Stimulated activated CD8-positive, alpha-beta memory T cell treated with anti-CD3 and anti-CD28 coated beads, Interleukin-4, amount 100 ng/mL, for 48 hours (primary cell): ENCODE data around the gene SIPA1L3.
"Not testable (repeated sequence)": the region's sequence is repeated elsewhere in the genome, so short reads cannot be mapped to it uniquely, and the experiment has no call there.

Experiments used
- DNase-seq: peaks from one replicate; pipeline ENCODE4 v3.0.0-alpha.2; 2020

The SIPA1L3 gene

DNA sequence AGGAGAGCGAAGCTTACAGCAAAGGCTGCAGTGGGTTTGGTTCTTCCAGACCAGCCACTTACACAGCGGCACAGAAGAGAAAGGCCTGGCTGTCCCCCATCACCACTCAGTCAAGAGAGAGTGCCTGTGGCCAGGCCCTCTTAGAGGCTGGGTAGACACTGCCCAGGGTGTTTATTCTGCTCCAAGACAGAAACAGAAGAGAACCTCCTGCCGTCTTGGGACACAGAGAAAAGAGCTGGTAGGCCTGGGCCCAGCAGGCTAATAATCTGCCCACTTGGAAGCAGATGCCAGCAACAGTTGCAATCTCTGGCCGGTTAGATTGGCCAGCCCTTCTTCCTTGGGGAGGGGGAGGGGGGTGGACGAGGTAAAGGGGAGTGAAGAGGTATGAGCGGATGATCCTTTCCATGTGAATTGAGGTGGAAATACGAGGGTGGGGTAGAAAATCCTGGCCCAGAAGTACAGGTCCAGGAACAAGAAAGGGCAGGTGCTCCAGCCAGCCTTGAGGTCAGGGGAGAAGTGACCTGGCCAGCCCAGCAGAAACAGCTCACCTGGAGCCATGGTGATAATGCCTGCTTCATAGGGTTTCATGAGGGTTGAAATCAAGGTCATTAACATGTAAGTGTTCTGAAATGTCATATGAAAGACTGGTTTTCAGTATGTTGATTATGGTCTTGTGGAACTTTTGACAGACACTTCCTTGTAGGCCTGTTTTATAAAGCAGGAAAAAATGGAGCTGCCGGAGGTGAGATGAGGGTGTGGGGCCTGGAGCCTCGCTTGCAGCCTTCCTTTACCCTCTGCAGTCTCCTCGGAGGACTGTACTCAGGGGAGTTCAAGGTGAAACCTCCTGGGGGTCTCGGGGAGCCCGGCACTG is 116.9 kb downstream of the SIPA1L3 start:
- no peak for DNase-seq

DNA sequence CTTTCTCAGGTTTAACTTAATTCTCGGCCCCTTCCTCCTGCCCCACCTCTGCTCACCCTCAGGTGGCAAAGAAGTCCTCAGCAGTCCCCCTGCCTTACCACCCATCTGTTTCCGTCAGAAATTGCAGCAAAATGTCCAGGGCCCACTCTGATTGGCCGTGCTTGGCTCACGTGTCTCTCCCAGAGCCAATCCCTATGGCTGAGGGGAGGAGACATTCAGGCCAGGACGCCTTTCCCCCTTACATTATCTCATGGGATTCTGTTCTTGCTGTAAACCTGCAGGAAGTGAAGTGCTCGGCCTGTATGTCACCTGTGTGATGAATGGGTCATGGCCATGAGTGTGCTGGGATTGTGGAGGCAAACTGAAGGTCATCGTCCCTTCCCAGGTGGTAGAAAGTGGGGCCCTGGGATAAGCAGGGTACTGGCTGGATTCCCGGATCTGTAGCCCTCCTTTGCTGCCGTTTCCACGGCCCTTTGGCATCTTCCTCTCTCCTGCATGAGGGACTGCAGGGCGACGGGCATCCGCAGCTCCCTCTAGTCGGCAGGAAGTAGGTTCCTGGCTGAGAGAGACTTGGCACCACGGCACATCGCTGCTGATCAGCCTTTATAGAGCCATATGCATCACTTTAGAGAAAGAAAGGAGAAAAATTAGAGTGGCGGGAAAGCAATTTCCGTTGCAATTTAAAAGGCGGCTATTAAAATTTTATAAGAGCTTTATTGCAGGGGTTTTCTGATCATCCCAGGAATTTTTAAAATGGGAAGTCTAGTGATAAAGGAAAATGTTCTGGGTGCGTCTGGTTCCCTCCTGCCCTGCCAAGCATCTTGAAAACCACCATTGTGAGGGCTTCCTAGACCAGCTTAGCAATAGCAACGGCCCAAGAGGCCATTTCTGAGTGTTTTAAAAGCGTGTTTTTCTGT is 118.2 kb downstream of the SIPA1L3 start:
- DNase-seq, result no peak

DNA sequence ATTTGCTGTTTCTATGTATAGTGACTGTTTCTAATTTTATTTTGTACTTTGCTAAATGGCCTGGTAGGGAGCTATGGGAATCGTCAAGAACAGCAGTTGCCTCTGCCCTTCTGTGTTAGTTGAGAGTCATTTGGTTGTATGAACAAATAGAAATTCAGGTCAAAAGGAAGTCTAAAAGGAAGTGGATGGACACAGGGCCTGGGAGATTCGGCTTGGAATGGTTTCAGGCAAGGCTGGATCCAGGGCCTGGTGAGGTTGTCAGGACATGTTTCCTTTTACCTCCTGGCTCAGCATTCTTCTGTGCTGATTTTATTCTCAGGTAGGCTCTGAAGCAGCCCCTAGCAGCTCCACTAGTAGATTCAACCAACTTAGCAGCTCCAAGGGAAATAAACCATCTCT is 118.9 kb downstream of the SIPA1L3 start:
- no peak for DNase-seq

- DNase-seq, result no peak
Measured at GRCh38 chr19:38028913-38029510, 122.0 kb downstream of the SIPA1L3 start.

DNA sequence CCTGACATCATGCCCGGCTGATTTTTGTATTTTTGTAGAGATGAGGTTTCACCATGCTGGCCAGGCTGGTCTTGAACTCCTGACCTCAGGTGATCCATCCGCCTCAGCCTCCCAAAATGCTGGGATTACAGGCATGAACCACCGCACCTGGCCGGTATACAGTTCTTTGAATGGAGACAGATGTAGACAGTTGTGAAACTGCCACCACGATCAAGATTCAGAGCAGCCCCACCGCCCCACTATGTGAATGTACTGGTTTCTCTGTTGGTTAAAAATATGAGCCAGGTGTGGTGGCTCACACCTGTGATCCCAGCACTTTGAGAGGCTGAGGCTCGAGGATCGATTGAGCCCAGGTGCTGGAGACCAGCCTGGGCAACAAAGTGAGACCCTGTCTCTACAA is 123.0 kb downstream of the SIPA1L3 start:
- DNase-seq, result not testable (repeated sequence)

- no peak for DNase-seq
Measured at GRCh38 chr19:38030686-38031422, 123.8 kb downstream of the SIPA1L3 start.

GRCh38 chr19:38031423-38031770 is 124.4 kb downstream of the SIPA1L3 start:
- DNase-seq, result no peak

DNA sequence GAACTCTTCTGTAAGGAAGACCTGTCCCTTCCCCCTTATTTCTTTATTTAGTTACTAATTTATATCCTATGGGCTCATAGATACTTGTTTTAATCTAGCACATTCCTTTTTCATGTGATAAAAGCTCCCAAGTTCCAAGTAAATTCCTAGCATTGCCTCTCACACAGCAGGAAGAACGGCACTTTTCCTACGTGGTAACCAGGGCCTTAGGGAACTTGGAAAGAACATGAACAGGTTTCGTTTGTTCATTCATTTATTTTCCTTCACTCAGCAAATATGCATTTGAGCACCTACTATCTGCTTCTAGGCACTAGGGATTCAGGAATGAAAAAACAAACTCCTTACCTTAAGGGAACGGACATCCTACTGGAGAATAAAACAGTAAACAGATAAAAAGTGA is 125.1 kb downstream of the SIPA1L3 start:
- DNase-seq, result no peak

DNA sequence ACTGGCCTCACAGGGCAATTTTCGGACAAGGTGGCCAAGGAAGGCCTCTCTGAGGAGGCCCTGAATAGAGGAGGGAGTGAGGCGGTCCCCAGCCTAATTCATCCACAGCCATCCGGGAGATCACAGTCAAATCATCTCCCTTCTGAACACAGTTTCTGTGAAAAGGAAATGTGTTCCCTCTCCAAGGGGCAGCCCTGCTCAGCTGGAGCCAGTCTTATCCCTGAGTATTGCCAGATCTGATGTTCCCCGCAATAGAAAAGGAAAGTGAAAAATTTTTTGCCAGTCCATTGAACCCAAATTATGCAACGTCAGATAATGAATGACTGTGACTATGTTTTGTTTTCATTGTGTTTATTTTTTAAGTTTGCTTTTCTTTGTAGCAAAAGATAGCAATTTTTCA is 125.9 kb downstream of the SIPA1L3 start:
- DNase-seq, result no peak

DNA sequence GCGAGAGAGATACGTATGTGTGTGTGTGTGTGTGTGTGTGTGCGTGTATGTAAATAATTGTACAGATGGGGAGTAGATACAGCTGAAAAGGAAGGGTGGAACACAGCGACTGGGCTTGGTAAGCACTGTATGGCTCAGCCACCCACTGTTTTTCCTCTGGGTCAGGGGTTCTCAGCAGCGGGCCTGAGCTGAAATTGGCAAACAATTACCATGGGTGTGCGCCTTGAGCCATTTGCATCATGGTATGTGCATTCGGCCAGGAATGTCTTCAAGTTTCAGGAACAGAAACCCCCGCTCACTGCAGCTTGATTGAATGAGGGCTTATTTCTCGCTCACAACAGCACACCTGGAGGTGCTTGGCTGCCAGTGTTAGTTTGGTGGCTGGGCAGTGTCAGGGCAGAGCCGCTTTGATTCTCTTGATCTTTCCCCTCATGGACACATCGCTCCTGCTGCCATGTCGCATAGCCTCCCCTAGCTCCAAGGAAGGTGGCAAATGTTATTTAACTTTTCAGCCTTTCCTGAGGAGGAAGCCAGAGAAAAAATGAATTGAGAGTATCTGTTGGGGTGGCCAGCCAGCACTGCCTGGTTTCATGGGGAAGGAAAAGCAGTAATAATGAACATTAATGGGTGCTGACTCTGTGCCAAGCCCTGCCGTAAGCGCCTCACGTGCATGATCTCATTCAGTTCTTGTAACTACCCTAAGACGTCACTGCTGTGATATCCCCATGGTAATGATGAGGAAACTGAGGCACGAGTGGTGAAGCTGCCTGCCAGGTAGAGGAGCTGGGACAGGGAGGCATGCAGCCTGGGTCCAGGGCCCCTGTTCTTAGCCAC is 126.9 kb downstream of the SIPA1L3 start:
- DNase-seq, result no peak

- no peak for DNase-seq
Measured at GRCh38 chr19:38034492-38034860, 127.5 kb downstream of the SIPA1L3 start.

- DNase-seq, result no peak
Measured at GRCh38 chr19:38035515-38036495, 128.8 kb downstream of the SIPA1L3 start.

GRCh38 chr19:38036707-38037611 is 130.0 kb downstream of the SIPA1L3 start:
- DNase-seq, result no peak

DNA sequence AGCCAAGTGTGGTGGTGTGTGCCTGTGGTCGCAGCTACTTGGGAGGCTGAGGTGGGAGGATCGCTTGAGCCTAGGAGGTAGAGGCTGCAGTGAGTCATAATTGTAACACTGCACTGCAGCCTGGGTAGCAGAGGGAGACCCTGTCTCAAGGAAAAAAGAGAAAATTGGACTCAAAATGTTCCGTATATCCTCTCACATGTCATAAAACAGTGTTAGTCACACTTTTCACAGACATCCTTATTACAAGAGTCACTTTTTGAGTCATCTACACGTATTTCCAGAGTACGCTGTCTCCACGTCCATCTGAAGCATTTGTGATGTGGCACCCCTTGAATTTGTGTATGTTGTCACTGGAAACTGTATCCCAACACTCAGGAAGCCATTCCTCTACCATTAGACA is 133.0 kb downstream of the SIPA1L3 start:
- DNase-seq, result no peak

DNA sequence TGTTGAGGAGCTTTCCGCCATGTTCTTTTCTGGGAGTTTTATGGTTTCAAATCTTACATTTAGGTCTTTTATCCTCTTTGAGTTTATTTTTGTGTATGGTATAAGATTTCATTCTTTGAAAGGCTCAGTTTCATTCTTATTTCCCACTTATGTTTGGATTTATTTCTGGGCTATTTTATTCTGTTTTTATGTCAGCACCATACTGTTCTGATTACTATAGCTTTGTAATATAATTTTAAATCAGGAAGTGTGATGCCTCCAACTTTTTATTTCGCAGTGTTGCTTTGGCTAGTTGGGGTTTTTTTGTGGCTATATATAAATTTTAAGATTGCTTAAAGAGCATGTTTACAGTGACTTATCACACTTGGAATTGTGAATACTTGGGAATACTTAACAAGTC is 135.1 kb downstream of the SIPA1L3 start:
- no peak for DNase-seq

DNA sequence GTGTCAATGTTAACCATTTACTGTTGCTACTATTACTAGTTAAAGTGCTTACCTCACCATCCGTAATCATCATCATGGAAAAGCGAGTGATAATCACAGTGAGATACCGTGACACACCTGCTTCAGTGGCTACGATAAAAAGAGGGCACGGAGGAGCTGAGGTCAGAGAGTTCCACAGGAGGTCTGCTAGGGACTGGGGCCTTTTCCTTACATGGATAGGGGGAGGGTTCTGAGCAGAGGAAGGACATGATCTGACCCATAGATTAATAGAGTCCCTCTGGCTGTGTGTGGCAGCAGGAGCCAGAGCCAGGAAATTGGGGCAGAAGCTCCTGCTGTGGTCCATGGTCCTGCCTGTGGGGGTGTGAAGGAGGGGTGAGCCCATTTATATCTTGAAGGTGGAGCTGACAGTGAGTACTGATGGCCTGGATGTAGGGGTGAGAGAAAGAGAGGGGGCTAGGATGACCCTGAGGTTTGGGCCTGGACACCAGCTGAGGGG is 136.7 kb downstream of the SIPA1L3 start:
- no peak for DNase-seq

- DNase-seq, result no peak
Measured at GRCh38 chr19:38044267-38045111, 137.5 kb downstream of the SIPA1L3 start.

DNA sequence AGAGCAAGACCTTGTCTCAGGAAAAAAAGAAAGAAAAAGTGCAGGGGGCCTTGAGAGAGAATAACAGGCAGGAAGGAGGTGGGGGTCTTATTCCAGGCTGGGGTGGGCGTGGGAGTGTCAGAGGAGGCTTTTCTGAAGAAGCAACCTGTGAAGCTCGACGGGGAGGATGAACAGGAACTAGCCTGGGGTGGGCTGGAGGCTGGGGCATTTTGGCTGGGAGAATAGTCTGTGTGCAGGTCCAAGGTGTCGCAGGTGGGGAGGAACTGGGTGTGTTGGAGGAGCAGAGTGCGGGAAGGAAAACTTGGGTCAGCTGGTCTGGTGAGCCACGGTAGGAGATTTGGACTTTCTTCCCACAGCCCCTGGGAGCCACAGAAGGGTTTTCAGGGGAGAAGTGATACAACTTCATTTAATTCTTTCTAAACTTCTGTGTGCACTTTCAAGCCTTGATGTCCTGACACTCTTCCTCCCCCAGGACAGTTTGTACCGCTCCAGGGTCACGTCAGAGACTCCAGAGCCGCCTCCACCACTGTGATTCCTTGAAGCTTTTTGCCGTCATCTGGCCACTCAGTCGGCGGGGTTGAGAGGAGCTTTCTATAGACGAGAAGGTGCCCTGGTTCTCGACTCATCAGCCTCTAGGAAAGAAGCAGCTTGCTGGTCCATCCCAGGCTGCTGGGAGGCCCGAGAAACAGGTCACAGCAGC is 138.7 kb downstream of the SIPA1L3 start:
- DNase-seq, result no peak
